ENCODE data around the gene MAB21L4.
A peak's percentile ranks its signal among the peaks of the same experiment; 100 is the strongest.

The MAB21L4 gene

DNA sequence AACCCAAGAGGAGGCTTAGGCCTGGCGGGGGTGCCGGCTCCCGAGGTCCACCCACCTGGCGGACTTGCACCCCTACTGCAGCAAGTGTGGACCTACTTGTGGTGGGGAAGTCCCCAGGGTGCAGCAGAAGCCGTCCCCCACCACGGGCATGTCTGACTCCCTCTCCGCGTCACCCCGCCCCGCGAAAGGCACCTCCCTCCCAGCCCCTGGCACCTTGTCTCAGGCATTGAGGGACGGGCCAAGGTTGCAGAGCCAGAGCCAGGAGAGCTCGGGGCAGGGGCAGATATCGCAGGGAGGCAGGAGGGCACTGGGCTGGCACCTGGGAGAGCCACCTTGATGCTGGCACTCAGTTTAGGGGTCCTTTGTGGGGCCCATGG lies 29.2 kb upstream of the MAB21L4 start:
- ATAC-seq (ENCODE audit: low read depth) = no peak
- peak; percentile 62 for DNase-seq (ENCODE audit: low spot score)
- H3K4me3 ChIP-seq (ENCODE audit: severe bottlenecking) = no peak overlapping the region
- no peak for TF ChIP-seq CTCF (IDR thresholded peaks at IDR 0.05; ENCODE audit: poor library complexity, severe bottlenecking)
- H3K36me3 ChIP-seq (ENCODE audit: low read depth) = no peaks in the 10 kb centered on the region
- H3K9me3 ChIP-seq (ENCODE audit: severe bottlenecking) = no peaks in the 10 kb centered on the region
- H3K4me1 ChIP-seq (ENCODE audit: insufficient read depth, poor library complexity, severe bottlenecking) = peaks cover 7% of the 10 kb centered on the region
- no peak overlapping the region for H3K27ac ChIP-seq (ENCODE audit: poor library complexity, severe bottlenecking)
- H3K27me3 ChIP-seq (ENCODE audit: insufficient read depth, poor library complexity, severe bottlenecking) = no peaks in the 10 kb centered on the region

GRCh38 chr2:240922982-240923537 lies 27.1 kb upstream of the MAB21L4 start:
- ATAC-seq (ENCODE audit: low read depth) = no peak
- DNase-seq (ENCODE audit: low spot score) = peak; percentile 42
- Histone ChIP-seq H3K9me3 (ENCODE audit: severe bottlenecking) (no peaks in the 10 kb centered on the region), H3K4me3 (ENCODE audit: severe bottlenecking) (no peak overlapping the region), H3K27me3 (ENCODE audit: insufficient read depth, poor library complexity, severe bottlenecking) (no peaks in the 10 kb centered on the region), H3K27ac (ENCODE audit: poor library complexity, severe bottlenecking) (no peak overlapping the region), H3K4me1 (ENCODE audit: insufficient read depth, poor library complexity, severe bottlenecking) (peaks cover 7% of the 10 kb centered on the region), H3K36me3 (ENCODE audit: low read depth) (no peaks in the 10 kb centered on the region)
- no peak for TF ChIP-seq CTCF (IDR thresholded peaks at IDR 0.05; ENCODE audit: poor library complexity, severe bottlenecking)

GRCh38 chr2:240922245-240922981 lies 26.5 kb upstream of the MAB21L4 start:
- H3K9me3 ChIP-seq (ENCODE audit: severe bottlenecking) = no peaks in the 10 kb centered on the region
- H3K4me1 ChIP-seq (ENCODE audit: insufficient read depth, poor library complexity, severe bottlenecking) = peaks cover 7% of the 10 kb centered on the region
- no peaks in the 10 kb centered on the region for H3K27me3 ChIP-seq (ENCODE audit: insufficient read depth, poor library complexity, severe bottlenecking)
- H3K36me3 ChIP-seq (ENCODE audit: low read depth) = no peaks in the 10 kb centered on the region
- H3K27ac ChIP-seq (ENCODE audit: poor library complexity, severe bottlenecking) = no peak overlapping the region
- ATAC-seq (ENCODE audit: low read depth) (no peak), DNase-seq (ENCODE audit: low spot score) (peak; percentile 53)
- no peak overlapping the region for H3K4me3 ChIP-seq (ENCODE audit: severe bottlenecking)
- no peak for TF ChIP-seq CTCF (IDR thresholded peaks at IDR 0.05; ENCODE audit: poor library complexity, severe bottlenecking)

GRCh38 chr2:240921995-240922244 lies 26.0 kb upstream of the MAB21L4 start:
- Histone ChIP-seq H3K36me3 (ENCODE audit: low read depth) (no peaks in the 10 kb centered on the region), H3K27ac (ENCODE audit: poor library complexity, severe bottlenecking) (no peak overlapping the region), H3K9me3 (ENCODE audit: severe bottlenecking) (no peaks in the 10 kb centered on the region), H3K27me3 (ENCODE audit: insufficient read depth, poor library complexity, severe bottlenecking) (no peaks in the 10 kb centered on the region), H3K4me3 (ENCODE audit: severe bottlenecking) (no peak overlapping the region), H3K4me1 (ENCODE audit: insufficient read depth, poor library complexity, severe bottlenecking) (peaks cover 7% of the 10 kb centered on the region)
- ATAC-seq (ENCODE audit: low read depth) (no peak), DNase-seq (ENCODE audit: low spot score) (peak; percentile 29)
- TF ChIP-seq CTCF (IDR thresholded peaks at IDR 0.05; ENCODE audit: poor library complexity, severe bottlenecking) = no peak

- DNase-seq (ENCODE audit: low spot score) (peak; percentile 67), ATAC-seq (ENCODE audit: low read depth) (peak; percentile 92)
- Histone ChIP-seq H3K4me1 (ENCODE audit: insufficient read depth, poor library complexity, severe bottlenecking) (peaks cover 7% of the 10 kb centered on the region), H3K36me3 (ENCODE audit: low read depth) (no peaks in the 10 kb centered on the region), H3K27ac (ENCODE audit: poor library complexity, severe bottlenecking) (no peak overlapping the region), H3K27me3 (ENCODE audit: insufficient read depth, poor library complexity, severe bottlenecking) (no peaks in the 10 kb centered on the region), H3K9me3 (ENCODE audit: severe bottlenecking) (no peaks in the 10 kb centered on the region), H3K4me3 (ENCODE audit: severe bottlenecking) (no peak overlapping the region)
- no peak for TF ChIP-seq CTCF (IDR thresholded peaks at IDR 0.05; ENCODE audit: poor library complexity, severe bottlenecking)
These were observed 25.5 kb upstream of the MAB21L4 start for GRCh38 chr2:240921311-240921994.

All from RWPE2 (cell line).